GM18909 (cell line): ENCODE data around the gene TSPAN14.
"Not testable (repeated sequence)": the region's sequence is repeated elsewhere in the genome, so short reads cannot be mapped to it uniquely, and the experiment has no call there.

Experiments used
- ATAC-seq: cut with Tn5 transposase; IDR thresholded peaks from one replicate; pipeline ENCODE4 v1.9.1; 2021; ENCODE audit warnings: mild to moderate bottlenecking; ENCODE audit not compliant: unreplicated experiment, poor library complexity

TSPAN14 gene

GRCh38 chr10:80537736-80538480, 83.8 kb downstream of the TSPAN14 start, which contains the start of gene SH2D4B:
TSS of gene SH2D4B (plus strand) at chr10:80537902. CDS start at chr10:80538332, 430 bp downstream.
- no peak for ATAC-seq

DNA sequence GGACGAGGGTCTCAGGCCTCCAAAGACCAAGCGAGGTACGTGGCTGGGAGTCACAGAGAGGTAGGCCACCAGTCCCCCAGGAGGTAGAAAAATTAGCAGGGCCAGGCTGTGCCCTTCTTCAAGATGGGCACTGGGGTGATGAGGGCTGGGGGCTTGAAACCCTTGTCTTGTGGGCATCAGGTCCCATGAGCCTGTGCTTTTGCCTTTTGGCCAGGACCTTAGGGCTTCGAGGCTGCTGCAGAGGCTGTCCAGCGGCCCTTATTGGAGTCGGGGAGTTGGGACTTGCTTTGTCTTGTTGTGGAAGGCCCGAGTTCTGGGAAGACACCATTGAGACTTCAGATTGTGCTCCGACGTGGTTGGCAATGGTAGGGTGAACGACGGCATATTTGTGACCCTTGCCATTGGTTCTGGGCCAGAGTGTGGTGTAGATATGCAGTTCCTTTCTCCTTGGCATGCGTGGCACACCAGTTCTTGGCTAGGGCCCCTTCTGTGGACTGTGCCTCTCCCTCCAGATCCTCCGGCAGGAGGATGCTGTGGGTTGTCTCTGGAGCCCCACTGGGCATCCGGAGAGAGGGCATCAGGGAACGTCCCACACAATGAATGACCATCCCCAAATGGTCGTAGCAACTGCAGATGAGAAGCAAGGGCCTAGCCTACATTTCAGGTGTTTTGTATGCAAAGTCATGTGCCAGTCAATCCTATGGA, 84.5 kb downstream of the TSPAN14 start:
- ATAC-seq, result no peak

DNA sequence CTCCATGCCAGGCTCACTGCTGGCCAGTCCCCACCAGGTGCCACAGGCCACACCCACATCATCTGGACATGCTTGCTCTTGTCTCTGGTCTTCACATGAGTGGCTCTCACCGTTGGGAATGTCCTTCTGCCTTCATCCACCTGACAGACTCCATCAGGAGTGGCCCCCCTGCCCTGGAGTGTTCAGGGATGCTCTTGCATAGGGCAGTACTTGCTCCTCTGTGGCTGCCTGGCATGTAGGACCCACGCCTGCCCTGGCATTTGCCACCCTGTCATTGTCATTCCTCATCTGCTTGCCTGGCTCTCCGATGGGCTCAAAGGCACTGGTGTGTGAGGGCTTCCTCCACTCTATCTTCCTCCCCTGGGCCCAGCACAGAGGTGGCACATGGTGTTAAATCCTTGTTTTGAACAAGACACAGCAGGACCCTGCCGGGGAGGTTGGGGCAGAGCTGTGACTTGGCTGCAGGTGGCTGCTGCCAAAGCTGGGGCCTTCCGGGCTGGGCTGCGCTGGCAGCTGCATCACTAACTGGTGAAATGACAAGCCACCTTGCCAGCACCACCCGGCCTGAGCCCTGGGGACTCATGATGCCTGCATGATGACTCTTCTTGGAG, 85.4 kb downstream of the TSPAN14 start:
- peak; percentile 31 for ATAC-seq

GRCh38 chr10:80540136-80540535, 86.0 kb downstream of the TSPAN14 start:
- no peak for ATAC-seq

GRCh38 chr10:80540618-80540980, 86.5 kb downstream of the TSPAN14 start:
- no peak for ATAC-seq

DNA sequence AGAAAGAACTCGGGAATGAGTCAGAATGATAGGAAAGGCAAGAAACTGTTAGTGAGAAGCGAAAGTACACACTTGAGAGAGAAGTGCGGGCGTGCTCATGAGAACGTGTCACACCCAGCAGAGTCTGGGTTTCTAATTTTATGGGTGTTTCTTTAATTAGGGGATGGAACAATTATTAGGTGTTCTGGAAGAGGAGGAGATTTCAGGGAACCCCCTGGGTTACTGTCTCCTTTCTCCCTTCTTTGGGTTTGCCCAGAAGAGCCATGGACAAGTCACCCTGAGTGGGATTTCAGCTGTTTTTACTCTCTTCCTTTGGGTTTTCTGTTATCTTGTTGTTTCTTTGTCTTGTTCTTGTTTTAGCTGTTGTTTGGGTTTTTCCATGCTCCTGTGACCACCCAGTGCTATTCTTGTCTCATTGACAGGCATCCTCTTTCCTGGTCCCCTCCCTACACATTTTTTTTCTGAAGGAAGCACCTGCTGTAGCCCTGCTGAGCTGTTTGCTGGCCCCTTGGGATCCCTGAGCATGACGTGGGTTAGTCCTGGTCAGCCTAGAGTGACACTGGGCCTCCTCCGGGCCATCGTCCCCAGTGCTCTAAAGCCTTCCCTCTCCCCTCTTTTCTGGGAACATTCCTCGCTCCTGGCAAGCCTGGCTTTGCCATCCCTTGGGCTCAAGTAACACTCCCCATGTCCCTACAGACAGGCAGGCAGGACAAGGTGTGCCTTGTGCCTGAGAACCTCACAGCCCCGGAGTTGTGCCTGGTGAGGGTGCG, 87.1 kb downstream of the TSPAN14 start:
- ATAC-seq, result peak; percentile 68

GRCh38 chr10:80542053-80542452, 87.9 kb downstream of the TSPAN14 start:
- ATAC-seq, result no peak

GRCh38 chr10:80542652-80543318, 88.7 kb downstream of the TSPAN14 start:
- no peak for ATAC-seq

GRCh38 chr10:80543319-80543672, 89.2 kb downstream of the TSPAN14 start:
- ATAC-seq, result not testable (repeated sequence)

DNA sequence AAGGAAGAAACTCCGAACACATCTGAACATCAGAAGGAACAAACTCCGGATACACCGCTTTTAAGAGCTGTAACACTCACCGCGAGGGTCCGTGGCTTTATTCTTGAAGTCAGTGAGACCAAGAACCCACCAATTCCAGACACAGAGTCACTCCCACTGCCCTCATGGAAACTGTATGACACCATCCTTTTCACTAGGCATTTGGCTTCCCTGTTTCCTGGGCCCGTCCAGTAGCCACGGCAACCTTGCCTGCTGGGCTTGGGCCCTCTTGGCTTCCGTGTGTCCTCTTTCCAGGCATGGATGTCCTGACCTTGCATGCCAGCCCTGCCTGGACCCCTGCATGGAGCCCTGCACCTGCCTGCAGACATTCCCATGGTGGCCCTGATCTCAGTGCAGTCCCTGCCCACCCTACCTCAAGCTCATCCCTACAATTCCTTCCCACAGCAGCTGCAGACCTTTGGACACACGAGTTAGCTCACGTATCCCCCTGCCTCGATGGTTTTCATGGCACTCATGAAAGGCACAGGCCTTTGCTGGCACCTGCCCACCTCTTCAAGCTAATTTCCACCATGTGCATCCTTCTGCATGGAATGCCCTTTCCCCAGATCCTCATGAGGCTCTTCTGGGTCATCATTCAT, 90.3 kb downstream of the TSPAN14 start:
- no peak for ATAC-seq

DNA sequence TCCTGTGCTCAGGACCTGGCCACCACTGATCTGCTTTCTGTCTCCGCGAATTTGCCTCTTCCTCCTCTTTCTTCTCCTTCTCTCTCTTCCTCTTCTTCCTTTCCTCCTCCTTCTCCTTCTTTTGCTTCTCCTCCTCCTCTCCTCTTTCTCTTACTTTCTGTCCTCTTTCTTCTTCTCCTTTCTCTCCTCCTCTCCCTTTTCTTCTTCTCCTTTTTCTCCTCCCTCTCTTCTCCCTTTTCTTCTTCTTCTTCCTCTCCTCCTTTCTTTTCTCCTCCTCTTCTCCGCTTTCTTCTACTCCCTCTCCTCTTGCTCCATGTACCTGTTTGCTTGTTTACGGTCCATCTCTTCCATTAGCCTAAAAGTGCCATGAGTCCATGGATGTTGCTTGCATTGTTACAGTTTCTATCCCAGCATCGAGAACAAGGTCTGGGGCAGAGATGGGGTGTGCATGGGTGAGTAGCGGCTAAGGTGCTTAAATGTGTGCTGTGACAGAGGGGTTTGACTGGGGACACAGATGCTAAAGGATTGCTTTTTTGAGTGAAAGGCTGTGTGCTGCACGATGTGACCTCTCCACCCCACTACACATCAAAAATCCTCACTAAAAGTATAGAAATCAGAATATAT, 91.3 kb downstream of the TSPAN14 start:
- ATAC-seq, result no peak

- no peak for ATAC-seq
These were observed 98.1 kb downstream of the TSPAN14 start for GRCh38 chr10:80552151-80552646.

DNA sequence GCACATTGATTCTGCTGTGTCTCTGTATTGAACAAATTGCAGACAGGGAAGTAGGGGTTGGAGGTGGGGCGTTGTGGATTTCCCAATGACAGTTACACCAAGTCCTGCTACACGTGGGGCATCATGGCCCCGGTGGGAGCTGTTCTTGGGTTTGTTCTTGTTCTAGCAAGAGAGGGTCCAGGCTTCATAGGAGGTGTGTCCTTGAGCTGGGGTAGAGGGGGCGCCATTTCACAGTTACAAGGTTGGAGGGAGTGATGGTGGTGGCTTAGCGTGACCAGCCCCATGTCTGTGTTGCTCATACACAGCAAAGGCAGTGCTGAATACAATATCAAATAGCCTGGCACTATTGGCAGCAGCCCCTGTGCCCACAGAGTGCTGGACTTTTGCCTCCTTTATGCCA, 99.3 kb downstream of the TSPAN14 start:
- ATAC-seq, result no peak

- no peak for ATAC-seq
These were observed 99.9 kb downstream of the TSPAN14 start for GRCh38 chr10:80554050-80554449.

GRCh38 chr10:80555415-80555814, 101.3 kb downstream of the TSPAN14 start:
- no peak for ATAC-seq

GRCh38 chr10:80561950-80562349, 107.8 kb downstream of the TSPAN14 start:
- no peak for ATAC-seq

GRCh38 chr10:80567292-80567691, 113.2 kb downstream of the TSPAN14 start:
- no peak for ATAC-seq

GRCh38 chr10:80569131-80569895, 115.2 kb downstream of the TSPAN14 start:
- ATAC-seq, result no peak
